Aorta (tissue), 5 donors: Measurements from ENCODE around the gene NINJ2. TPM values are rescaled to one million over a fixed set of nuclear protein-coding genes. Genes with fewer than 3 reads are reported as not detected.
A peak's percentile ranks its signal among the peaks of the same experiment; 100 is the strongest.

Source experiments
- ATAC-seq: fragments of 200-7000 bp; cut with Tn5 transposase; one replicate; pipeline ENCODE4 v1.9.1; 2022; ENCODE audit warnings: moderate library complexity; ENCODE audit not compliant: low FRiP score
- DNase-seq, 2 donors: peaks; one replicate each; pipeline ENCODE4 v3.0.0-alpha.2; 2020
- H3K27ac ChIP-seq, 2 donors: one replicate each; pipeline ENCODE4 v1.5.1; 2013; ENCODE audit warnings: low read length in 2 of 2, mild to moderate bottlenecking in 2 of 2, moderate library complexity in 2 of 2, control low read depth in 1 of 2, inconsistent platforms in 1 of 2, low read depth in 1 of 2
- H3K27me3 ChIP-seq, 2 donors: one replicate each; pipeline ENCODE4 v1.6.1; 2013; ENCODE audit warnings: control low read depth in 1 of 2, low read length in 1 of 2, mild to moderate bottlenecking in 1 of 2, moderate library complexity in 1 of 2; ENCODE audit not compliant: insufficient read depth in 2 of 2, control insufficient read depth in 1 of 2
- H3K36me3 ChIP-seq, 2 donors: one replicate each; pipeline ENCODE4 v1.6.1; 2013; ENCODE audit warnings: control low read depth in 1 of 2, low read length in 1 of 2, mild to moderate bottlenecking in 1 of 2; ENCODE audit not compliant: insufficient read depth in 2 of 2, control insufficient read depth in 1 of 2
- H3K4me1 ChIP-seq, 2 donors: one replicate each; pipeline ENCODE4 v1.6.1; 2013; ENCODE audit warnings: low read length in 2 of 2, control low read depth in 1 of 2, mild to moderate bottlenecking in 1 of 2, moderate library complexity in 1 of 2; ENCODE audit not compliant: insufficient read depth in 2 of 2, control insufficient read depth in 1 of 2
- H3K4me3 ChIP-seq, 2 donors: one replicate each; pipeline ENCODE4 v1.5.1; 2013; ENCODE audit warnings: low read length in 2 of 2, control low read depth in 1 of 2, mild to moderate bottlenecking in 1 of 2
- H3K9me3 ChIP-seq: one replicate; pipeline ENCODE4 v1.6.1; 2013; ENCODE audit warnings: mild to moderate bottlenecking, low read length; ENCODE audit not compliant: control insufficient read depth
- WGBS, 2 donors: extraction: QIAGEN DNeasy Blood & Tissue Kit; methylation state at CpG; one replicate each; pipeline ENCODE4 v1.1.7; 2013; 5-methylcytosine and 5-hydroxymethylcytosine counted together
- intact Hi-C, 2 donors: fragments of 100-400 bp; cut with DNase I; formaldehyde crosslinking; loops; one replicate each; pipeline versions ENCODE4 v1.14.2 to v1.15.0; 2022
- polyA plus RNA-seq, 2 donors: library from polyadenylated mRNA; stranded (reverse); fragments of 200-250 nt; gene quantifications; one replicate each; pipeline ENCODE4 v1.2.3, GENCODE V29; 2013
- total RNA-seq, 2 donors: library from RNA; stranded (reverse); fragmentation: NEBNext Ultra II Directional; extraction: Animal tissue kit (Norgen Biotek cat#: 25700); gene quantifications; one replicate each; pipeline ENCODE4 v1.2.1, GENCODE V29; 2021
- donor health status: healthy with polysubstance abuse.
- donor health status: Bipolar disorder and iron deficiency.
- donor health status: DM: no; HTN: no; CAD: no.
- donor health status: DM: no; HTN: no; CAD: no.
- donor health status: DM: yes; HTN: yes; CAD: no.

NINJ2 gene
- total and polyA plus RNA-seq, 4 donors, result 0.95 to 11.2 (median 4.9) TPM

GRCh38 chr12:554001-554285 is 109.3 kb downstream of the NINJ2 start:
- H3K27ac ChIP-seq, result no peak overlapping the region
- WGBS, 2 donors, result 77 to 82% methylated on average over 8 of the region's 8 CpGs
- no peaks in the 10 kb centered on the region for H3K27me3 ChIP-seq
- H3K36me3 ChIP-seq, result peaks cover 0 to 2% of the 10 kb centered on the region in 2 donors
- intact Hi-C loops, result no loop called here
- no peaks in the 10 kb centered on the region for H3K4me1 ChIP-seq
- H3K4me3 ChIP-seq, result no peak overlapping the region
- H3K9me3 ChIP-seq, result no peaks in the 10 kb centered on the region
- peak; percentile 30 to 38 for DNase-seq
- ATAC-seq, result no peak

GRCh38 chr12:553216-554000 is 109.8 kb downstream of the NINJ2 start:
- peak; percentile 46 to 77 for DNase-seq
- no peaks in the 10 kb centered on the region for H3K4me1 ChIP-seq
- peaks cover 0 to 2% of the 10 kb centered on the region in 2 donors for H3K36me3 ChIP-seq
- WGBS, 2 donors, result 86 to 88% methylated on average over 21 to 23 of the region's 23 CpGs
- H3K9me3 ChIP-seq, result no peaks in the 10 kb centered on the region
- no peak for ATAC-seq
- no peak overlapping the region for H3K27ac ChIP-seq
- H3K27me3 ChIP-seq, result no peaks in the 10 kb centered on the region
- intact Hi-C loops, result no loop called here
- H3K4me3 ChIP-seq, result no peak overlapping the region

- Histone ChIP-seq H3K4me1 (no peaks in the 10 kb centered on the region), H3K27me3 (no peaks in the 10 kb centered on the region), H3K4me3 (no peak overlapping the region), H3K9me3 (no peaks in the 10 kb centered on the region), H3K36me3 (peaks cover 0 to 2% of the 10 kb centered on the region in 2 donors), H3K27ac (no peak overlapping the region)
- DNase-seq (peak; percentile 46 to 76), ATAC-seq (peak; percentile 44)
- 20 to 23% methylated on average over 6 of the region's 6 CpGs for WGBS, 2 donors
- intact Hi-C loops, result no loop called here
These were observed 110.8 kb downstream of the NINJ2 start for GRCh38 chr12:552466-552865.

GRCh38 chr12:550473-551260 is 112.6 kb downstream of the NINJ2 start:
- ATAC-seq, result no peak
- H3K27me3 ChIP-seq, result no peaks in the 10 kb centered on the region
- H3K9me3 ChIP-seq, result no peaks in the 10 kb centered on the region
- no peaks in the 10 kb centered on the region for H3K4me1 ChIP-seq
- intact Hi-C loops, result no loop called here
- 67 to 69% methylated on average over 18 of the region's 18 CpGs for WGBS, 2 donors
- DNase-seq, result peak in 1 of 2 donors; percentile 62
- H3K27ac ChIP-seq, result no peak overlapping the region
- H3K4me3 ChIP-seq, result no peak overlapping the region
- H3K36me3 ChIP-seq, result peaks cover 0 to 2% of the 10 kb centered on the region in 2 donors

GRCh38 chr12:549476-550082 is 113.7 kb downstream of the NINJ2 start:
- intact Hi-C loops, result loop anchor here in 1 of 2 donors (5.0 kb wide), 1 partner anchor 47 kb away; no protein-coding TSS in a partner anchor
- Histone ChIP-seq H3K36me3 (peaks cover 0 to 2% of the 10 kb centered on the region in 2 donors), H3K9me3 (no peaks in the 10 kb centered on the region), H3K4me1 (no peaks in the 10 kb centered on the region), H3K27ac (no peak overlapping the region), H3K27me3 (no peaks in the 10 kb centered on the region), H3K4me3 (no peak overlapping the region)
- WGBS, 2 donors, result 87 to 90% methylated on average over 27 to 29 of the region's 29 CpGs
- ATAC-seq (no peak), DNase-seq (peak in 1 of 2 donors; percentile 40)

GRCh38 chr12:547883-548470 is 115.3 kb downstream of the NINJ2 start:
- WGBS, 2 donors, result 77 to 78% methylated on average over 13 of the region's 13 CpGs
- Histone ChIP-seq H3K27ac (no peak overlapping the region), H3K27me3 (no peaks in the 10 kb centered on the region), H3K36me3 (peaks cover 0 to 2% of the 10 kb centered on the region in 2 donors), H3K9me3 (no peaks in the 10 kb centered on the region), H3K4me3 (no peak overlapping the region), H3K4me1 (no peaks in the 10 kb centered on the region)
- intact Hi-C loops, result loop anchor here in 1 of 2 donors (2.0 to 5.0 kb wide), 2 partner anchors 46 to 95 kb away; no protein-coding TSS in a partner anchor
- ATAC-seq, result no peak
- DNase-seq, result peak; percentile 31 to 38

GRCh38 chr12:546920-547845 is 116.1 kb downstream of the NINJ2 start:
- WGBS, 2 donors, result 33 to 34% methylated on average over 44 of the region's 44 CpGs

More at GRCh38 chr12:546920-547845, 116.1 kb downstream of the NINJ2 start:
- no peaks in the 10 kb centered on the region for H3K9me3 ChIP-seq
- H3K4me3 ChIP-seq, result no peak overlapping the region
- H3K4me1 ChIP-seq, result no peaks in the 10 kb centered on the region
- H3K36me3 ChIP-seq, result peaks cover 0 to 2% of the 10 kb centered on the region in 2 donors
- intact Hi-C loops, result loop anchor here (1.0 to 5.0 kb wide), 3 partner anchors 45 to 95 kb away; no protein-coding TSS in a partner anchor
- no peaks in the 10 kb centered on the region for H3K27me3 ChIP-seq
- H3K27ac ChIP-seq, result no peak overlapping the region
- DNase-seq (peak; percentile 79 to 92), ATAC-seq (peak; percentile 90)
